GM18520 (cell line): ENCODE results near the gene KERA.
"Not testable (repeated sequence)": the region's sequence is repeated elsewhere in the genome, so short reads cannot be mapped to it uniquely, and the experiment has no call there.

Source experiments
- ATAC-seq: cut with Tn5 transposase; IDR thresholded peaks from one replicate; pipeline ENCODE4 v1.9.1; 2021; ENCODE audit not compliant: unreplicated experiment

The KERA gene

GRCh38 chr12:91057368-91058165, at the start of gene KERA:
KERA (minus strand) TSS chr12:91058024; CDS start chr12:91056281, 1,743 bp downstream.
- no peak for ATAC-seq

- ATAC-seq = no peak
Observed at GRCh38 chr12:91106283-91106682, 48.5 kb upstream of the KERA start.

GRCh38 chr12:91105807-91106206, 48.0 kb upstream of the KERA start:
- no peak for ATAC-seq

GRCh38 chr12:91104812-91105466, 47.1 kb upstream of the KERA start:
- peak; percentile 68 for ATAC-seq

GRCh38 chr12:91103624-91104023, 45.8 kb upstream of the KERA start:
- no peak for ATAC-seq

GRCh38 chr12:91103101-91103500, 45.3 kb upstream of the KERA start:
- ATAC-seq = no peak

GRCh38 chr12:91100906-91101305, 43.1 kb upstream of the KERA start:
- no peak for ATAC-seq

- ATAC-seq = no peak
Observed at GRCh38 chr12:91099836-91100235, 42.0 kb upstream of the KERA start.

GRCh38 chr12:91099341-91099740, 41.5 kb upstream of the KERA start:
- no peak for ATAC-seq

- no peak for ATAC-seq
Observed at GRCh38 chr12:91098941-91099340, 41.1 kb upstream of the KERA start.

GRCh38 chr12:91098461-91098860, 40.6 kb upstream of the KERA start:
- ATAC-seq = no peak

GRCh38 chr12:91094957-91095356, 37.1 kb upstream of the KERA start:
- ATAC-seq = no peak

GRCh38 chr12:91094032-91094662, 36.3 kb upstream of the KERA start:
- no peak for ATAC-seq

GRCh38 chr12:91093341-91093740, 35.5 kb upstream of the KERA start:
- ATAC-seq = no peak

- no peak for ATAC-seq
Observed at GRCh38 chr12:91091916-91092715, 34.3 kb upstream of the KERA start.

GRCh38 chr12:91089953-91090352, 32.1 kb upstream of the KERA start:
- not testable (repeated sequence) for ATAC-seq

GRCh38 chr12:91080041-91080440, 22.2 kb upstream of the KERA start:
- no peak for ATAC-seq

- no peak for ATAC-seq
Observed at GRCh38 chr12:91078501-91078900, 20.7 kb upstream of the KERA start.

GRCh38 chr12:91077228-91077954, 19.6 kb upstream of the KERA start:
- no peak for ATAC-seq

GRCh38 chr12:91074851-91075250, 17.0 kb upstream of the KERA start:
- ATAC-seq = no peak
